H1 (cell line): Measurements from ENCODE around the gene CDK5RAP2. TPM values are rescaled to one million over a fixed set of nuclear protein-coding genes. Genes with fewer than 3 reads are reported as not detected.

Experiments used
- NANOG ChIP-seq: IDR thresholded peaks from 2 replicates; pipeline ENCODE4 v1.6.1; 2011; ENCODE audit warnings: low read length, low read depth, mild to moderate bottlenecking, inconsistent platforms; ENCODE audit not compliant: insufficient read depth, poor library complexity, severe bottlenecking
- RXRA ChIP-seq: IDR thresholded peaks from 2 replicates; pipeline ENCODE4 v1.6.1; 2011; ENCODE audit warnings: low read depth, mild to moderate bottlenecking, low read length, moderate library complexity; ENCODE audit not compliant: insufficient read depth
- TAF1 ChIP-seq: IDR thresholded peaks from 2 replicates; pipeline ENCODE4 v1.6.1; 2011; ENCODE audit warnings: mild to moderate bottlenecking, low read depth, low read length
- TCF12 ChIP-seq: IDR thresholded peaks from 2 replicates; pipeline ENCODE4 v1.6.1; 2011; ENCODE audit warnings: low read depth, mild to moderate bottlenecking, low read length
- polyA plus RNA-seq, 7 experiments: library from polyadenylated mRNA; depleted of rRNA in 3 of 7; stranded (reverse) in 5 of 7; unstranded in 2 of 7; fragments of >200 nt in 5 of 7; fragments of 200-250 nt in 2 of 7; gene quantifications; 1 replicate in 5 of 7; 2 replicates in 1 of 7; 4 replicates in 1 of 7; pipeline versions ENCODE4 v1.2.1 to v1.2.3, GENCODE V29; 2011 to 2013; ENCODE audit warnings: missing spikeins in 2 of 7, mixed read lengths in 2 of 7
- total RNA-seq: library from RNA; stranded (reverse); fragmentation: NEBNext Ultra II Directional; extraction: Animal tissue kit (Norgen Biotek cat#: 25700); gene quantifications from 2 replicates; pipeline ENCODE4 v1.2.1, GENCODE V29; 2021
- TF ChIP-seq, protein P1 (sequence below): fragments of 300-600 bp; sonication (generic); IDR thresholded peaks from 2 replicates; pipeline ENCODE4 v1.7.1; 2012; ENCODE audit warnings: low read length, moderate library complexity, mild to moderate bottlenecking, inconsistent platforms; ENCODE audit not compliant: insufficient replicate concordance
- TF ChIP-seq, protein P2 (sequence below): IDR thresholded peaks from 2 replicates; pipeline ENCODE4 v1.6.1; 2012; ENCODE audit warnings: inconsistent platforms

The CDK5RAP2 gene
- total and polyA plus RNA-seq, 2 of the 8 experiments (the other 6 are each of a cell fraction or from before 2014, with no cell fraction given): 19.8 to 49.4 TPM

DNA sequence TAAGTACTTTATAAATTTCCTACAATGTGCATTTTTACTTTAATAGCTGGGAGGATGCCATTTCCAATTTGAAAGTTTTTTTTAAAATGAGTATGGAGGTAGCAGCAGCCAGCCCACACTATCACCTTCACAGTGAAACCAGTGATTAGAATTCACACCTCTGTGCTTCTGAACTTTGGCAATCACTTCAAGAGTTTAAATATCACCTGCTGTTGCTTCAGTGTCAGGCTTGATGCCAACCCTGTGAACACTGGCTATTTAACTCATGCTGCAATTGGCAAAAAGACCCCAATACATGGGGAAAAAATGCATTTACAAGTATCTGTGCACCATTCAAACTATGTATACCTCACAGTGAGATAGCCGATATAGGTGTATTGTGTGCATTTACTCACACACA lies 57.4 kb downstream of the CDK5RAP2 start (continued):
- TF ChIP-seq, protein P1, sequence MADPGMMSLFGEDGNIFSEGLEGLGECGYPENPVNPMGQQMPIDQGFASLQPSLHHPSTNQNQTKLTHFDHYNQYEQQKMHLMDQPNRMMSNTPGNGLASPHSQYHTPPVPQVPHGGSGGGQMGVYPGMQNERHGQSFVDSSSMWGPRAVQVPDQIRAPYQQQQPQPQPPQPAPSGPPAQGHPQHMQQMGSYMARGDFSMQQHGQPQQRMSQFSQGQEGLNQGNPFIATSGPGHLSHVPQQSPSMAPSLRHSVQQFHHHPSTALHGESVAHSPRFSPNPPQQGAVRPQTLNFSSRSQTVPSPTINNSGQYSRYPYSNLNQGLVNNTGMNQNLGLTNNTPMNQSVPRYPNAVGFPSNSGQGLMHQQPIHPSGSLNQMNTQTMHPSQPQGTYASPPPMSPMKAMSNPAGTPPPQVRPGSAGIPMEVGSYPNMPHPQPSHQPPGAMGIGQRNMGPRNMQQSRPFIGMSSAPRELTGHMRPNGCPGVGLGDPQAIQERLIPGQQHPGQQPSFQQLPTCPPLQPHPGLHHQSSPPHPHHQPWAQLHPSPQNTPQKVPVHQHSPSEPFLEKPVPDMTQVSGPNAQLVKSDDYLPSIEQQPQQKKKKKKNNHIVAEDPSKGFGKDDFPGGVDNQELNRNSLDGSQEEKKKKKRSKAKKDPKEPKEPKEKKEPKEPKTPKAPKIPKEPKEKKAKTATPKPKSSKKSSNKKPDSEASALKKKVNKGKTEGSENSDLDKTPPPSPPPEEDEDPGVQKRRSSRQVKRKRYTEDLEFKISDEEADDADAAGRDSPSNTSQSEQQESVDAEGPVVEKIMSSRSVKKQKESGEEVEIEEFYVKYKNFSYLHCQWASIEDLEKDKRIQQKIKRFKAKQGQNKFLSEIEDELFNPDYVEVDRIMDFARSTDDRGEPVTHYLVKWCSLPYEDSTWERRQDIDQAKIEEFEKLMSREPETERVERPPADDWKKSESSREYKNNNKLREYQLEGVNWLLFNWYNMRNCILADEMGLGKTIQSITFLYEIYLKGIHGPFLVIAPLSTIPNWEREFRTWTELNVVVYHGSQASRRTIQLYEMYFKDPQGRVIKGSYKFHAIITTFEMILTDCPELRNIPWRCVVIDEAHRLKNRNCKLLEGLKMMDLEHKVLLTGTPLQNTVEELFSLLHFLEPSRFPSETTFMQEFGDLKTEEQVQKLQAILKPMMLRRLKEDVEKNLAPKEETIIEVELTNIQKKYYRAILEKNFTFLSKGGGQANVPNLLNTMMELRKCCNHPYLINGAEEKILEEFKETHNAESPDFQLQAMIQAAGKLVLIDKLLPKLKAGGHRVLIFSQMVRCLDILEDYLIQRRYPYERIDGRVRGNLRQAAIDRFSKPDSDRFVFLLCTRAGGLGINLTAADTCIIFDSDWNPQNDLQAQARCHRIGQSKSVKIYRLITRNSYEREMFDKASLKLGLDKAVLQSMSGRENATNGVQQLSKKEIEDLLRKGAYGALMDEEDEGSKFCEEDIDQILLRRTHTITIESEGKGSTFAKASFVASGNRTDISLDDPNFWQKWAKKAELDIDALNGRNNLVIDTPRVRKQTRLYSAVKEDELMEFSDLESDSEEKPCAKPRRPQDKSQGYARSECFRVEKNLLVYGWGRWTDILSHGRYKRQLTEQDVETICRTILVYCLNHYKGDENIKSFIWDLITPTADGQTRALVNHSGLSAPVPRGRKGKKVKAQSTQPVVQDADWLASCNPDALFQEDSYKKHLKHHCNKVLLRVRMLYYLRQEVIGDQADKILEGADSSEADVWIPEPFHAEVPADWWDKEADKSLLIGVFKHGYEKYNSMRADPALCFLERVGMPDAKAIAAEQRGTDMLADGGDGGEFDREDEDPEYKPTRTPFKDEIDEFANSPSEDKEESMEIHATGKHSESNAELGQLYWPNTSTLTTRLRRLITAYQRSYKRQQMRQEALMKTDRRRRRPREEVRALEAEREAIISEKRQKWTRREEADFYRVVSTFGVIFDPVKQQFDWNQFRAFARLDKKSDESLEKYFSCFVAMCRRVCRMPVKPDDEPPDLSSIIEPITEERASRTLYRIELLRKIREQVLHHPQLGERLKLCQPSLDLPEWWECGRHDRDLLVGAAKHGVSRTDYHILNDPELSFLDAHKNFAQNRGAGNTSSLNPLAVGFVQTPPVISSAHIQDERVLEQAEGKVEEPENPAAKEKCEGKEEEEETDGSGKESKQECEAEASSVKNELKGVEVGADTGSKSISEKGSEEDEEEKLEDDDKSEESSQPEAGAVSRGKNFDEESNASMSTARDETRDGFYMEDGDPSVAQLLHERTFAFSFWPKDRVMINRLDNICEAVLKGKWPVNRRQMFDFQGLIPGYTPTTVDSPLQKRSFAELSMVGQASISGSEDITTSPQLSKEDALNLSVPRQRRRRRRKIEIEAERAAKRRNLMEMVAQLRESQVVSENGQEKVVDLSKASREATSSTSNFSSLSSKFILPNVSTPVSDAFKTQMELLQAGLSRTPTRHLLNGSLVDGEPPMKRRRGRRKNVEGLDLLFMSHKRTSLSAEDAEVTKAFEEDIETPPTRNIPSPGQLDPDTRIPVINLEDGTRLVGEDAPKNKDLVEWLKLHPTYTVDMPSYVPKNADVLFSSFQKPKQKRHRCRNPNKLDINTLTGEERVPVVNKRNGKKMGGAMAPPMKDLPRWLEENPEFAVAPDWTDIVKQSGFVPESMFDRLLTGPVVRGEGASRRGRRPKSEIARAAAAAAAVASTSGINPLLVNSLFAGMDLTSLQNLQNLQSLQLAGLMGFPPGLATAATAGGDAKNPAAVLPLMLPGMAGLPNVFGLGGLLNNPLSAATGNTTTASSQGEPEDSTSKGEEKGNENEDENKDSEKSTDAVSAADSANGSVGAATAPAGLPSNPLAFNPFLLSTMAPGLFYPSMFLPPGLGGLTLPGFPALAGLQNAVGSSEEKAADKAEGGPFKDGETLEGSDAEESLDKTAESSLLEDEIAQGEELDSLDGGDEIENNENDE: no peak
- TF ChIP-seq NANOG: no peak
- no peak for TF ChIP-seq RXRA
- TF ChIP-seq, protein P2, sequence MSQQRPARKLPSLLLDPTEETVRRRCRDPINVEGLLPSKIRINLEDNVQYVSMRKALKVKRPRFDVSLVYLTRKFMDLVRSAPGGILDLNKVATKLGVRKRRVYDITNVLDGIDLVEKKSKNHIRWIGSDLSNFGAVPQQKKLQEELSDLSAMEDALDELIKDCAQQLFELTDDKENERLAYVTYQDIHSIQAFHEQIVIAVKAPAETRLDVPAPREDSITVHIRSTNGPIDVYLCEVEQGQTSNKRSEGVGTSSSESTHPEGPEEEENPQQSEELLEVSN: no peak
- no peak for TF ChIP-seq TCF12
- TF ChIP-seq TAF1: no peak
- TF ChIP-seq, all 59 proteins: peak for 0
